ENCODE measurements around the gene TRIM26.

DNA sequence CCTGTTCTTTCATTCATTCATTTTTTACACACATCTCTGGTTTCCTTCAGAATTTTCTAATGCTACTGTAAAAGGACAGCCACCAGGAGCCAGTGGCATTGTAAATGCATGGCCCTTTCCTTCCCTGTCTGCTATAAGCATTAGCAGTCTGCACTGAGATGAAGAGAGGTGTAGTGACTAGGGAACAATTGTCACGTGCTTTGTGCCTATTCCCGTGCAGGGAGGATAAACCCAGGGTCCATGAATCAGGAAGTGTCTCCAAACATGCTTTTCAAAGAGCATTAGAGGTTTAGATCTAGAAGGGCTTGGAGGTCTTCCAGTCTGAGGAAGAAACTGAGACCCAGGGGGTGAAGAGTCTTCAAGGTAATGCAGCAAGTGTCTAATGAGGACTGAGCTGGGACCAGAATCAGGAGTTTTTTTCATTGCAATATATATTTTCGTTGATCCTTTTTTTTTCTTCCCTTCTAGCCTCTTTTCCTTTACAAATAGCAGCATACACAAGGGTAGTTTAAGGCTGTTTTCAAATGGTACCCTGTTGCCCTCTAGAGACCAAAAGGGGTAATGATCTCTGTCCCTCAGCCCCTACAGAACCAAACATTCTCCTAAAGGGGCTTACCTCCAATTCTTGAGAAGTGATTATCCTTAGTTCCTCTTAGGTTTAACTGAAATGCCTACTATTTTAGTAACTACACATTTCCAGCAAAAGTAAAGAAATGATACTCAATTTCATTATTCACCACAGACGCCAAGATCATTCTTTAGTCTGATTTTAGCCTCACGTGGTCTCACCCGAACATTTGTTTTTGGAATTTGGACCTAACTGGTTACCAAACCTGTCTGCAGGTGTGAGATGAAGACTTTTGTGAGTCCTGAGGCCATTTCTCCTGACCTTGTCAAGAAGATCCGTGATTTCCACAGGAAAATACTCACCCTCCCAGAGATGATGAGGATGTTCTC, 43.3 kb downstream of the TRIM26 start:
- TF ChIP-seq CEBPB (IDR thresholded peaks at IDR 0.05) (no peak), YY1 (IDR thresholded peaks at IDR 0.05; ENCODE audit: low read depth) (no peak), EP300 (IDR thresholded peaks at IDR 0.05; ENCODE audit: borderline replicate concordance) (no peak), NFIC (IDR thresholded peaks at IDR 0.05) (no peak), ZBTB7A (IDR thresholded peaks at IDR 0.05; ENCODE audit: low read depth) (no peak)
- TF ChIP-seq, protein P1, sequence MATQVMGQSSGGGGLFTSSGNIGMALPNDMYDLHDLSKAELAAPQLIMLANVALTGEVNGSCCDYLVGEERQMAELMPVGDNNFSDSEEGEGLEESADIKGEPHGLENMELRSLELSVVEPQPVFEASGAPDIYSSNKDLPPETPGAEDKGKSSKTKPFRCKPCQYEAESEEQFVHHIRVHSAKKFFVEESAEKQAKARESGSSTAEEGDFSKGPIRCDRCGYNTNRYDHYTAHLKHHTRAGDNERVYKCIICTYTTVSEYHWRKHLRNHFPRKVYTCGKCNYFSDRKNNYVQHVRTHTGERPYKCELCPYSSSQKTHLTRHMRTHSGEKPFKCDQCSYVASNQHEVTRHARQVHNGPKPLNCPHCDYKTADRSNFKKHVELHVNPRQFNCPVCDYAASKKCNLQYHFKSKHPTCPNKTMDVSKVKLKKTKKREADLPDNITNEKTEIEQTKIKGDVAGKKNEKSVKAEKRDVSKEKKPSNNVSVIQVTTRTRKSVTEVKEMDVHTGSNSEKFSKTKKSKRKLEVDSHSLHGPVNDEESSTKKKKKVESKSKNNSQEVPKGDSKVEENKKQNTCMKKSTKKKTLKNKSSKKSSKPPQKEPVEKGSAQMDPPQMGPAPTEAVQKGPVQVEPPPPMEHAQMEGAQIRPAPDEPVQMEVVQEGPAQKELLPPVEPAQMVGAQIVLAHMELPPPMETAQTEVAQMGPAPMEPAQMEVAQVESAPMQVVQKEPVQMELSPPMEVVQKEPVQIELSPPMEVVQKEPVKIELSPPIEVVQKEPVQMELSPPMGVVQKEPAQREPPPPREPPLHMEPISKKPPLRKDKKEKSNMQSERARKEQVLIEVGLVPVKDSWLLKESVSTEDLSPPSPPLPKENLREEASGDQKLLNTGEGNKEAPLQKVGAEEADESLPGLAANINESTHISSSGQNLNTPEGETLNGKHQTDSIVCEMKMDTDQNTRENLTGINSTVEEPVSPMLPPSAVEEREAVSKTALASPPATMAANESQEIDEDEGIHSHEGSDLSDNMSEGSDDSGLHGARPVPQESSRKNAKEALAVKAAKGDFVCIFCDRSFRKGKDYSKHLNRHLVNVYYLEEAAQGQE (IDR thresholded peaks at IDR 0.05; ENCODE audit: low read depth), result no peak

Measured in Ishikawa (cell line).